ENCODE results near the gene PCDHB1.

Gene PCDHB1

GRCh38 chr5:141105350-141105749 lies 54.2 kb downstream of the PCDHB1 start:
- TF ChIP-seq TAF1 (IDR thresholded peaks at IDR 0.05; ENCODE audit: low read depth) (no peak), NFIC (IDR thresholded peaks at IDR 0.05) (no peak), MAX (IDR thresholded peaks at IDR 0.05) (no peak), FOXM1 (IDR thresholded peaks at IDR 0.05; ENCODE audit: borderline replicate concordance, low read depth) (no peak), ZBTB7A (IDR thresholded peaks at IDR 0.05; ENCODE audit: low read depth) (no peak), TEAD4 (IDR thresholded peaks at IDR 0.05) (no peak), EGR1 (IDR thresholded peaks at IDR 0.05) (no peak), EP300 (IDR thresholded peaks at IDR 0.05; ENCODE audit: borderline replicate concordance) (no peak), CREB1 (IDR thresholded peaks at IDR 0.05; ENCODE audit: low read depth) (no peak), RAD21 (IDR thresholded peaks at IDR 0.05; ENCODE audit: low read depth) (no peak), REST (IDR thresholded peaks at IDR 0.05; ENCODE audit: low read depth) (no peak), YY1 (IDR thresholded peaks at IDR 0.05; ENCODE audit: low read depth) (no peak), CEBPB (IDR thresholded peaks at IDR 0.05) (no peak), USF1 (IDR thresholded peaks at IDR 0.05) (no peak), TCF12 (IDR thresholded peaks at IDR 0.05; ENCODE audit: low read depth) (no peak)

Data from Ishikawa (cell line).